Stimulated activated CD4-positive, alpha-beta T cell treated with anti-CD3 and anti-CD28 coated beads, Interleukin-1b, Interleukin-23, amount 100 ng/mL, for 48 hours (primary cell): ENCODE data around the gene TAAR2.
"Not testable (repeated sequence)": the region's sequence is repeated elsewhere in the genome, so short reads cannot be mapped to it uniquely, and the experiment has no call there.

Experiments used
- DNase-seq: peaks from one replicate; pipeline ENCODE4 v3.0.0-alpha.2; 2020

The TAAR2 gene

DNA sequence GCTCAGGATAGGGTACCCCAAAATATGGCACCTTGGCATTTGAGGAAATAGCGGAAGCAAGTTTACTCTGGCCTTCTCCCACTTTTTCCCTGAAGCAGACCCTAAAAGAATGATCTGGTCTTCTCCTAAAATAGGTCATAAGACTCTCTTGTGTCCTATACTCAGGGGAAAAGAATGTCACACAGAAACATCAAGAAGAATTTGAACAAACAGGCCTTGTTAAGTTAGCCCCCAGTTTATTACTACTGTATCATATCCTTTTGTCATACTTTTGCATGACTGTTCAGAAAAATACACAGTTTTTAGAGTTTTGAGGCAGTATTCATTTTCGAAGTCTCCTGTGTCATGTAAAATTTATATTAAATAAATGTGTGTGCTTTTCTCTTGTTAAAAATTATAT, 12.5 kb downstream of the TAAR2 start:
- no peak for DNase-seq

- no peak for DNase-seq
These were observed 16.4 kb downstream of the TAAR2 start for GRCh38 chr6:132607544-132608233.

GRCh38 chr6:132604635-132605152, 19.4 kb downstream of the TAAR2 start:
- DNase-seq, result no peak

DNA sequence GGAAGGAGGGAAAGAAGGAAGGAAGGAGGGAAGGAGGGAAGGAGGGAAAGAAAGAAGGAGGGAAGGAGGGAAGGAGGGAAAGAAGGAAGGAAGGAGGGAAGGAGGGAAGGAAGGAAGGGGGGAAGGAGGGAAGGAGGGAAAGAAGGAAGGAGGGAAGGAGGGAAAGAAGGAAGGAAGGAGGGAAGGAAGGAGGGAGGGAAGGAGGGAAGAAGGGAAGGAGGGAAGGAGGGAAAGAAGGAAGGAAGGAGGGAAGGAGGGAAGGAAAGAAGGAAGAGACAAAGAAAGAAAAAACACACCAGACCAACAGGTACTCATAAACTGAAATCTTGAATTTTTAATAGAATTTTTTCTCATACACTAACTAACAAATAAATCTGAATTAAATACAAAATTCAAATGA, 23.2 kb downstream of the TAAR2 start:
- not testable (repeated sequence) for DNase-seq

GRCh38 chr6:132598473-132598872, 25.6 kb downstream of the TAAR2 start:
- DNase-seq, result no peak

GRCh38 chr6:132596201-132596600, 27.9 kb downstream of the TAAR2 start:
- DNase-seq, result no peak

GRCh38 chr6:132592855-132593254, 31.2 kb downstream of the TAAR2 start:
- DNase-seq, result no peak

GRCh38 chr6:132590362-132590761, 33.7 kb downstream of the TAAR2 start:
- no peak for DNase-seq

DNA sequence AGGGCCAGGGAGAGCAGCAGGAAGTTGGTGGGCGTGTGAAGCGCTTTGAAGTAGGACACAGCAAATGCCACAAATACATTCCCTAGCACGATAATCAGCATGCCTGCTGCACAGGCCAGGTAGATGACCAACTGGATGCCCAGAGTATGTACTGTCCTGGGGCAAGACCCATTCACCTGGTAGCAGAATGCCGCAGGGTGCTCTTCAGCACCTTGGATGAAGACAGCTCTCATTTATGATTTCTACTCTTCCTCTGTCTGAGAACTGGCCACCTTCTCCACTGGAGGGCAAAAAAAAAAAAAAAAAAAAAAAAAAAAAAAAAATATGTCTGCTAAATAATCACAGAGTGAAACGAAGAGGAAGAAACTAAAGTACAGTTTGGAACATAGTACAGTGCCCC, 34.6 kb downstream of the TAAR2 start, which contains the start of gene TAAR5:
Gene TAAR5 (minus strand): TSS at position 288 of the 400 bp plus-strand sequence. CDS start 55 bp downstream, at position 233.
- DNase-seq, result no peak

- DNase-seq, result no peak
These were observed 36.7 kb downstream of the TAAR2 start for GRCh38 chr6:132587424-132587823.

DNA sequence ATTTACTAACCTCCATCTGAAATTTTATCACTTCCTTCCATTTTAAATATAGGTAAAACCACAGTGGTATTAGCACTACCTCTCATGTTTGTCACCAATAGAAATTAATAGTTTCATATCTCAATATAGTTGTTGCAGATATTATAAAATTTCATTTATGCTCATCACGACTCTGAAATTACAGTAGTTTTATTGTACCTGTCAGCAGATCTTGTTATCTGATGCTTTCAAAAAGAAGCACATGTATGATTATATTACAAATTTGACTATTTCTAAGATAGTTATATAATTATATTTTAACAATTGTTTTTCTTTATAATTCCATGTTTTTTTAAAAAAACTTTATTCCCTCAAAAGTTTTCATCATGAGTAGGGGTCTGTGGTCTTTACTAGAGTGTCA, 39.4 kb downstream of the TAAR2 start:
- no peak for DNase-seq

GRCh38 chr6:132571774-132572173, 52.3 kb downstream of the TAAR2 start:
- DNase-seq, result no peak

GRCh38 chr6:132570221-132570777, 53.8 kb downstream of the TAAR2 start, which contains the start of gene TAAR6:
Gene TAAR6 (plus strand): TSS chr6:132570322. CDS start chr6:132570322, 0 bp downstream.
- DNase-seq, result no peak

GRCh38 chr6:132569170-132569569, 54.9 kb downstream of the TAAR2 start:
- DNase-seq, result no peak

DNA sequence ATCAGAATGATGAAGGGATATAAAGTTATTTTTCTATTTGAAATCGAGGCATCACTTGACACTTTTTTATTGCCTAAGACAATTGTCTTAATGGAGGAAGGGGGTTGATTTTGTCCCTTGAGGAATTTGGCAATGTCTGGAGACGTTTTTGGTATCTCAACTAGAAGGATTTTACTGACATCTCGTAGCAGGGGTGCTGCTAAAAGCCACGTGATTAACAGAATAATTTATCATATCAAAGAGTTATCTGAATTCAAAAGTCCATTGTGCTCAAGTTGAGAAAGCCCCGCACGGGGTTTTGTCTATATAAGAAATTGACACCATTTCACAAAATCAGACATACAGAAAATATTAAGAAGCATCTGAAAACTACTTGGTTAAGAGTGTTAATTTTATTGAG, 55.5 kb downstream of the TAAR2 start:
- DNase-seq, result no peak

DNA sequence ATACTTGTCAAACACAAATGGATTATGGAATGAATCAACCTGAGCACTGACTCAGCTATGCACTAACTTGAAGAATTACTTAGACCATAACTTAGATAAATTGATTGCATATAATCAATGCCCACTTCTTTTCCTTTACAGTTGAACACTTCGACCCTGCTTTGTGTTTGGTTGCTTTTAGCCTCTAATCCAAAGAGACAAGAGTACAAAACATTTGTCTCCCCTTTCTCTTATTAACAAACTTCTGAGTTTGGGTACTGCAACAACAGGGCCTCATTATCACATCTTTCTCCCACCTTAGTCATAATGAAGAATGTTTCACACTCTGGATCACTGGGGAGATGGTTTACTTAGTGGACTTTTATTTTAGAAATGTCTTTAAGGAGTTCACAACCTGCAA, 56.5 kb downstream of the TAAR2 start:
- DNase-seq, result no peak
